Tibial artery (tissue), 4 donors: ENCODE measurements around the gene DEFB124.
A peak's percentile ranks its signal among the peaks of the same experiment; 100 is the strongest.

Experiments
- DNase-seq, 2 donors: peaks; one replicate each; pipeline ENCODE4 v3.0.0-alpha.2; 2019
- H3K27ac ChIP-seq, 2 donors: fragments of 200-600 bp; sonication (generic) in 1 of 2; 1 replicate in 1 of 2; 2 replicates in 1 of 2; pipeline ENCODE4 v1.5.1; 2018 to 2019; ENCODE audit warnings: mild to moderate bottlenecking in 1 of 2
- H3K27me3 ChIP-seq, 2 donors: fragments of 200-600 bp; sonication (generic) in 1 of 2; one replicate each; pipeline versions ENCODE4 v1.5.1 to v1.6.0; 2016 to 2019
- H3K36me3 ChIP-seq, 3 donors: fragments of 200-600 bp; sonication (generic) in 2 of 3; one replicate each; pipeline ENCODE4 v1.5.1; 2016 to 2019; ENCODE audit warnings: mild to moderate bottlenecking in 2 of 3
- H3K4me1 ChIP-seq, 4 donors: fragments of 200-600 bp; sonication (generic) in 2 of 4; 1 replicate in 3 of 4; 2 replicates in 1 of 4; pipeline ENCODE4 v1.5.1; 2016 to 2019
- H3K4me3 ChIP-seq, 2 donors: fragments of 200-600 bp; sonication (generic) in 1 of 2; 1 replicate in 1 of 2; 2 replicates in 1 of 2; pipeline ENCODE4 v1.5.1; 2018 to 2019; ENCODE audit warnings: mild to moderate bottlenecking in 2 of 2
- H3K9me3 ChIP-seq, 3 donors: fragments of 200-600 bp; sonication (generic) in 1 of 3; one replicate each; pipeline ENCODE4 v1.5.1; 2016 to 2019
- CTCF ChIP-seq, 2 experiments: fragments of 200-600 bp in 1 of 2; fragments of 450-650 bp in 1 of 2; IDR thresholded peaks; one replicate each; pipeline ENCODE4 v1.5.1; 2017 to 2019; ENCODE audit warnings: antibody characterized with exemption in 2 of 2, mild to moderate bottlenecking in 1 of 2, moderate library complexity in 1 of 2
- intact Hi-C: fragments of 100-400 bp; cut with DNase I; formaldehyde crosslinking; loops from one replicate; pipeline ENCODE4 v1.15.0; 2023; ENCODE audit warnings: low total_unique reads

DEFB124 gene

GRCh38 chr20:31516651-31517050 lies 41.7 kb upstream of the DEFB124 start:
- H3K4me1 ChIP-seq = peaks cover 0 to 54% (median 36%) of the 10 kb centered on the region in 4 donors
- intact Hi-C loops = no loop called here
- DNase-seq = no peak
- no peaks in the 10 kb centered on the region for H3K27me3 ChIP-seq
- no peak for TF ChIP-seq CTCF (IDR thresholded peaks at IDR 0.05)
- H3K36me3 ChIP-seq = no peaks in the 10 kb centered on the region
- H3K4me3 ChIP-seq = no peak overlapping the region
- no peaks in the 10 kb centered on the region for H3K9me3 ChIP-seq
- H3K27ac ChIP-seq = no peak overlapping the region

GRCh38 chr20:31516166-31516565 lies 41.2 kb upstream of the DEFB124 start:
- H3K27ac ChIP-seq = no peak overlapping the region
- TF ChIP-seq CTCF (IDR thresholded peaks at IDR 0.05) = no peak
- intact Hi-C loops = no loop called here
- peak overlapping the region; percentile 73 to 90 for H3K4me3 ChIP-seq
- H3K9me3 ChIP-seq = no peaks in the 10 kb centered on the region
- DNase-seq = no peak
- no peaks in the 10 kb centered on the region for H3K27me3 ChIP-seq
- H3K4me1 ChIP-seq = peaks cover 0 to 49% (median 36%) of the 10 kb centered on the region in 4 donors
- no peaks in the 10 kb centered on the region for H3K36me3 ChIP-seq

GRCh38 chr20:31515775-31516107 lies 40.8 kb upstream of the DEFB124 start:
- TF ChIP-seq CTCF (IDR thresholded peaks at IDR 0.05) = no peak
- Histone ChIP-seq H3K9me3 (no peaks in the 10 kb centered on the region), H3K27ac (peak overlapping the region; percentile 72 to 75), H3K27me3 (no peaks in the 10 kb centered on the region), H3K4me1 (peaks cover 0 to 49% (median 36%) of the 10 kb centered on the region in 4 donors), H3K36me3 (no peaks in the 10 kb centered on the region), H3K4me3 (peak overlapping the region; percentile 73 to 90)
- intact Hi-C loops = no loop called here
- DNase-seq = no peak

- H3K9me3 ChIP-seq = no peaks in the 10 kb centered on the region
- no peak for TF ChIP-seq CTCF (IDR thresholded peaks at IDR 0.05)
- peaks cover 0 to 49% (median 34%) of the 10 kb centered on the region in 4 donors for H3K4me1 ChIP-seq
- no peaks in the 10 kb centered on the region for H3K36me3 ChIP-seq
- intact Hi-C loops = no loop called here
- no peak for DNase-seq
- H3K27me3 ChIP-seq = no peaks in the 10 kb centered on the region
- peak overlapping the region; percentile 72 to 75 for H3K27ac ChIP-seq
- peak overlapping the region; percentile 73 to 90 for H3K4me3 ChIP-seq
Observed at GRCh38 chr20:31515072-31515774, 40.3 kb upstream of the DEFB124 start.

- peak; percentile 97 to 98 for TF ChIP-seq CTCF (IDR thresholded peaks at IDR 0.05)
- no peaks in the 10 kb centered on the region for H3K36me3 ChIP-seq
- DNase-seq = peak; percentile 87 to 96
- intact Hi-C loops = no loop called here
- peak within 1 kb of the TSS; percentile 72 to 75 for H3K27ac ChIP-seq
- H3K4me3 ChIP-seq = peak within 1 kb of the TSS; percentile 73 to 90
- H3K9me3 ChIP-seq = no peaks in the 10 kb centered on the region
- no peaks in the 10 kb centered on the region for H3K27me3 ChIP-seq
- peaks cover 0 to 49% (median 34%) of the 10 kb centered on the region in 4 donors for H3K4me1 ChIP-seq
Observed at GRCh38 chr20:31514154-31515071, 39.5 kb upstream of the DEFB124 start, which contains the start of gene HM13. TSS of gene HM13 (plus strand) at chr20:31514442. CDS start at chr20:31514552, 110 bp downstream.
